HepG2 (cell line): ENCODE measurements around the gene RHOBTB1. TPM values are rescaled to one million over a fixed set of nuclear protein-coding genes. Genes with fewer than 3 reads are reported as not detected.

Source experiments
- ATAC-seq: fragments of 200-7000 bp; cut with Tn5 transposase; 3 replicates; pipeline ENCODE4 v1.9.1; 2020; ENCODE audit warnings: mild to moderate bottlenecking, moderate library complexity
- BruUV-seq: library from RNA; stranded (reverse); fragments of 400-500 nt; replicated peaks from 2 replicates; lab custom pipeline; 2021; lab: Mats Ljungman, UMichigan
- CTCF ChIA-PET: fragments of 300-600 bp; formaldehyde crosslinking; extraction: SDS; loops from one replicate; lab custom pipeline; 2021; ENCODE audit warnings: low total read pairs, inconsistent platforms, low intra/inter-chr PET ratio; lab: Yijun Ruan, JAX
- POLR2A ChIA-PET: fragments of 350-600 bp; sonication (Branson Sonifier 250); formaldehyde crosslinking; loops from one replicate; lab custom pipeline; 2020; ENCODE audit warnings: antibody characterized with exemption, inconsistent platforms; lab: Yijun Ruan, JAX
- DNase-seq: peaks from one replicate; pipeline ENCODE4 v3.0.0-alpha.2; 2015; ENCODE audit warnings: low spot score
- FAIRE-seq: peaks from 3 replicates; lab custom pipeline; 2011; peaks lifted over from hg19 to GRCh38; lab: Jason Lieb, UNC
- H2AFZ ChIP-seq: one replicate; pipeline ENCODE4 v1.6.1; 2011; ENCODE audit warnings: low read length, inconsistent platforms
- H3K27ac ChIP-seq: fragments of 300-600 bp; 3 replicates; pipeline ENCODE4 v1.8.0; 2011; ENCODE audit warnings: mixed run types, mild to moderate bottlenecking, mixed read lengths, low read length, inconsistent platforms; ENCODE audit not compliant: insufficient read depth; ENCODE audit errors: extremely low read length
- H3K27me3 ChIP-seq, 2 experiments: fragments of 200-600 bp in 1 of 2; 2 replicates in 1 of 2; 3 replicates in 1 of 2; pipeline versions ENCODE4 v1.6.0 to v1.8.0; 2011; ENCODE audit warnings: low read length in 2 of 2, mild to moderate bottlenecking in 2 of 2, moderate library complexity in 2 of 2, inconsistent platforms in 1 of 2; ENCODE audit not compliant: insufficient read depth in 2 of 2, control insufficient read depth in 1 of 2
- H3K36me3 ChIP-seq, 2 experiments: fragments of 200-600 bp in 1 of 2; replicated peaks in 1 of 2; 2 replicates in 1 of 2; 3 replicates in 1 of 2; pipeline versions ENCODE4 v1.5.1 to v1.8.0; 2011; ENCODE audit warnings: low read length in 2 of 2, inconsistent platforms in 1 of 2; ENCODE audit not compliant: insufficient read depth in 2 of 2, control insufficient read depth in 1 of 2
- H3K4me1 ChIP-seq: 2 replicates; pipeline ENCODE4 v1.5.1; 2012; ENCODE audit warnings: low read length, inconsistent platforms; ENCODE audit not compliant: insufficient read depth
- H3K4me2 ChIP-seq: 2 replicates; pipeline ENCODE4 v1.6.0; 2011; ENCODE audit warnings: low read depth, low read length, inconsistent platforms
- H3K4me3 ChIP-seq, 3 experiments: fragments of 200-600 bp in 1 of 3; sonication (generic), shearing (Covaris generic) in 1 of 3; replicated peaks in 1 of 3; 2 replicates each; pipeline ENCODE4 v1.5.1; 2011 to 2016; ENCODE audit warnings: low read length in 3 of 3, inconsistent platforms in 2 of 3, low read depth in 2 of 3, mild to moderate bottlenecking in 2 of 3, control low read depth in 1 of 3, mixed read lengths in 1 of 3; ENCODE audit not compliant: insufficient read depth in 1 of 3
- H3K79me2 ChIP-seq: one replicate; pipeline ENCODE4 v1.6.1; 2011; ENCODE audit warnings: low read length, inconsistent platforms; ENCODE audit not compliant: insufficient read depth
- H3K9ac ChIP-seq: 2 replicates; pipeline ENCODE4 v1.6.0; 2011; ENCODE audit warnings: mild to moderate bottlenecking, low read depth, low read length, inconsistent platforms; ENCODE audit not compliant: insufficient read depth
- H3K9me3 ChIP-seq: 2 replicates; pipeline ENCODE4 v1.5.1; 2012; ENCODE audit warnings: mild to moderate bottlenecking, low read length
- H4K20me1 ChIP-seq: 2 replicates; pipeline ENCODE4 v1.6.0; 2011; ENCODE audit warnings: inconsistent platforms, mild to moderate bottlenecking, low read length, moderate library complexity; ENCODE audit not compliant: insufficient read depth
- EZH2 ChIP-seq: conservative IDR thresholded peaks from 2 replicates; pipeline ENCODE4 v1.6.1; 2012; ENCODE audit warnings: mild to moderate bottlenecking, low read depth, low read length, moderate library complexity
- HNF4A ChIP-seq: sonication (generic); formaldehyde crosslinking; IDR thresholded peaks from 2 replicates; pipeline ENCODE4 v1.4.0; 2020; ENCODE audit warnings: missing genetic modification reagents
- MZF1 ChIP-seq: sonication (generic); formaldehyde crosslinking; IDR thresholded peaks from 2 replicates; pipeline ENCODE4 v1.8.1; 2023; ENCODE audit warnings: mild to moderate bottlenecking, missing genetic modification reagents, borderline replicate concordance
- NCOA2 ChIP-seq: sonication (generic); formaldehyde crosslinking; IDR thresholded peaks from 2 replicates; pipeline ENCODE4 v1.8.0; 2022; ENCODE audit warnings: inconsistent platforms
- PHF5A ChIP-seq: IDR thresholded peaks from one replicate; pipeline ENCODE4 v1.6.1; 2018; ENCODE audit warnings: low read depth, missing genetic modification reagents; ENCODE audit not compliant: unreplicated experiment
- RAD21 ChIP-seq: fragments of 450-650 bp; formaldehyde crosslinking; IDR thresholded peaks from 2 replicates; pipeline ENCODE4 v1.5.0; 2020; ENCODE audit warnings: mild to moderate bottlenecking
- REXO4 ChIP-seq: sonication (generic); formaldehyde crosslinking; IDR thresholded peaks from 2 replicates; pipeline ENCODE4 v1.8.0; 2022; ENCODE audit warnings: missing genetic modification reagents, mild to moderate bottlenecking, borderline replicate concordance
- STAT5B ChIP-seq: sonication (generic); formaldehyde crosslinking; IDR thresholded peaks from 2 replicates; pipeline ENCODE4 v1.4.0; 2020; ENCODE audit warnings: missing genetic modification reagents
- ZFP36 ChIP-seq: fragments of 150-350 bp; IDR thresholded peaks from 2 replicates; pipeline ENCODE4 v1.6.1; 2018; ENCODE audit warnings: borderline replicate concordance, low read length, low read depth; ENCODE audit not compliant: partially characterized antibody
- ZNF543 ChIP-seq: sonication (generic); formaldehyde crosslinking; IDR thresholded peaks from 2 replicates; pipeline ENCODE4 v1.4.0; 2020; ENCODE audit warnings: mild to moderate bottlenecking, missing genetic modification reagents
- WGBS: methylation state at CpG from one replicate; pipeline ENCODE4 v1.1.6; 2017; ENCODE audit warnings: low lambda C conversion rate; 5-methylcytosine and 5-hydroxymethylcytosine counted together
- in situ Hi-C: cut with HindIII; loops from 2 replicates; pipeline ENCODE4 v1.10.0; 2017; ENCODE audit warnings: low pct_unique_long_range_greater_than_20kb; ENCODE audit not compliant: extremely low pct_ligation_motif_present
- intact Hi-C: fragments of 100-400 bp; cut with micrococcal nuclease; formaldehyde crosslinking; loops from one replicate; pipeline ENCODE4 v1.10.0; 2022; ENCODE audit not compliant: unreplicated experiment
- polyA plus RNA-seq, 8 experiments: library from polyadenylated mRNA; depleted of rRNA in 3 of 8; stranded (reverse) in 7 of 8; unstranded in 1 of 8; fragments of >200 nt; fragmentation: Illumina TruSeq in 4 of 8; extraction: Trizol in 4 of 8; gene quantifications; 2 replicates each; pipeline versions ENCODE4 v1.2.1 to v1.2.3, GENCODE V29; 2011 to 2016; ENCODE audit warnings: low read depth in 4 of 8, missing spikeins in 1 of 8, mixed read lengths in 1 of 8; ENCODE audit not compliant: insufficient read depth in 1 of 8
- total RNA-seq, 5 experiments: library from RNA; depleted of rRNA; stranded (reverse); fragments of >200 nt; fragmentation: Illumina TruSeq; extraction: Trizol; gene quantifications; 2 replicates each; pipeline ENCODE4 v1.2.3, GENCODE V29; 2016; ENCODE audit warnings: low read depth in 1 of 5
- TF ChIP-seq, protein P1 (sequence below): sonication (generic); formaldehyde crosslinking; IDR thresholded peaks from 2 replicates; pipeline ENCODE4 v1.9.0; 2021; ENCODE audit warnings: missing genetic modification reagents, mild to moderate bottlenecking, borderline replicate concordance
- TF ChIP-seq, protein P2 (sequence below): sonication (generic); formaldehyde crosslinking; IDR thresholded peaks from 2 replicates; pipeline ENCODE4 v1.8.1; 2022; ENCODE audit warnings: mild to moderate bottlenecking, missing genetic modification reagents

RHOBTB1 gene
- total and polyA plus RNA-seq, 2 of the 13 experiments (the other 11 are each of a cell fraction or from before 2014, with no cell fraction given), result 18.8 to 59.5 TPM

DNA sequence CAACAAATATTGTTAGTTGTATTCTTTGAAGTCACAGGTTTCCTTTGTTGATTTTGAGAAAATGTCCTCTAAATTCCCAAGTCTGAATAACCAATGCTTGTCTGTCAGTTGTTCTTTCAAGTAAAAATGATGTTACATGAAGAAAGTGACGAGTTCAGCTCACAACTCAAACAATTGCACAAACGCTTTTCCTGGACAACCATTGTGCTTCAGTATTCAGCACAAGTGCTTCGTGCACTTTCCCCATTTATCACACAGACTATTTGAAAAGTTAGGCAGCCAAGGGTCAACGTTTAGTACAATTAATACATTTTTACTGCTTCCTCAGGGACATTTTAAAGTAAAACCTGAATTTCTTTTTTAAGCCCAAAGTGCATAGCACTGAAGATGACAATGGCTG is 121.2 kb downstream of the RHOBTB1 start:
- no TSS peak for BruUV-seq
- DNase-seq, result no peak
- no peak for FAIRE-seq
- no peaks in the 10 kb centered on the region for H3K79me2 ChIP-seq
- no peak overlapping the region for H3K9ac ChIP-seq
- no peaks in the 10 kb centered on the region for H3K27me3 ChIP-seq
- POLR2A ChIA-PET, result no interaction called here
- CTCF ChIA-PET, result no interaction called here
- intact Hi-C loops, result loop anchor here (10.0 kb wide), 1 partner anchor 322 kb away; no protein-coding TSS in a partner anchor
- H3K36me3 ChIP-seq, result no peaks in the 10 kb centered on the region
- no peak overlapping the region for H3K27ac ChIP-seq
- in situ Hi-C loops, result loop anchor here (5.0 to 25.0 kb wide), 3 partner anchors 142 to 789 kb away; no protein-coding TSS in a partner anchor
- TF ChIP-seq EZH2, result no peak
- no peak for TF ChIP-seq NCOA2 (CRISPR knock-in tag)
- TF ChIP-seq, protein P1, sequence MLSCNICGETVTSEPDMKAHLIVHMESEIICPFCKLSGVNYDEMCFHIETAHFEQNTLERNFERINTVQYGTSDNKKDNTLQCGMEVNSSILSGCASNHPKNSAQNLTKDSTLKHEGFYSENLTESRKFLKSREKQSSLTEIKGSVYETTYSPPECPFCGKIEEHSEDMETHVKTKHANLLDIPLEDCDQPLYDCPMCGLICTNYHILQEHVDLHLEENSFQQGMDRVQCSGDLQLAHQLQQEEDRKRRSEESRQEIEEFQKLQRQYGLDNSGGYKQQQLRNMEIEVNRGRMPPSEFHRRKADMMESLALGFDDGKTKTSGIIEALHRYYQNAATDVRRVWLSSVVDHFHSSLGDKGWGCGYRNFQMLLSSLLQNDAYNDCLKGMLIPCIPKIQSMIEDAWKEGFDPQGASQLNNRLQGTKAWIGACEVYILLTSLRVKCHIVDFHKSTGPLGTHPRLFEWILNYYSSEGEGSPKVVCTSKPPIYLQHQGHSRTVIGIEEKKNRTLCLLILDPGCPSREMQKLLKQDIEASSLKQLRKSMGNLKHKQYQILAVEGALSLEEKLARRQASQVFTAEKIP (CRISPR knock-in tag), result no peak
- TF ChIP-seq REXO4 (CRISPR knock-in tag), result no peak
- TF ChIP-seq PHF5A, result no peak
- TF ChIP-seq ZNF543 (CRISPR knock-in tag), result no peak
- TF ChIP-seq STAT5B, result no peak
- TF ChIP-seq ZFP36, result no peak
- no peak for TF ChIP-seq MZF1 (CRISPR knock-in tag)
- TF ChIP-seq, protein P2, sequence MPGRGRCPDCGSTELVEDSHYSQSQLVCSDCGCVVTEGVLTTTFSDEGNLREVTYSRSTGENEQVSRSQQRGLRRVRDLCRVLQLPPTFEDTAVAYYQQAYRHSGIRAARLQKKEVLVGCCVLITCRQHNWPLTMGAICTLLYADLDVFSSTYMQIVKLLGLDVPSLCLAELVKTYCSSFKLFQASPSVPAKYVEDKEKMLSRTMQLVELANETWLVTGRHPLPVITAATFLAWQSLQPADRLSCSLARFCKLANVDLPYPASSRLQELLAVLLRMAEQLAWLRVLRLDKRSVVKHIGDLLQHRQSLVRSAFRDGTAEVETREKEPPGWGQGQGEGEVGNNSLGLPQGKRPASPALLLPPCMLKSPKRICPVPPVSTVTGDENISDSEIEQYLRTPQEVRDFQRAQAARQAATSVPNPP, result no peak
- TF ChIP-seq RAD21 (CRISPR knock-in tag), result no peak
- TF ChIP-seq HNF4A (CRISPR knock-in tag), result no peak
- TF ChIP-seq, all 625 proteins: peak for 0
- peaks cover 8% of the 10 kb centered on the region; the same call in 1 of the 2 replicates for H3K4me1 ChIP-seq
- 20% methylated on average over 4 of the region's 4 CpGs for WGBS
- no peak overlapping the region for H3K4me2 ChIP-seq
- no peak overlapping the region for H3K4me3 ChIP-seq
- H2AFZ ChIP-seq, result no peak overlapping the region
- H4K20me1 ChIP-seq, result no peaks in the 10 kb centered on the region
- no peak for ATAC-seq
- H3K9me3 ChIP-seq, result no peaks in the 10 kb centered on the region
